NCI-H345 treated with DMSO at 0.1 percent for 48 hours (cell line): ENCODE measurements around the gene DNM3.
"Not testable (repeated sequence)": the region's sequence is repeated elsewhere in the genome, so short reads cannot be mapped to it uniquely, and the experiment has no call there.

ENCODE experiments used
- DNase-seq: peaks from one replicate; lab custom pipeline; 2025; ENCODE audit not compliant: unreplicated experiment; lab: John Stamatoyannopoulos, UW

DNM3 gene

GRCh38 chr1:172307508-172307907 is 466.2 kb downstream of the DNM3 start:
- not testable (repeated sequence) for DNase-seq

- DNase-seq = no peak
Measured at GRCh38 chr1:172308142-172308541, 466.8 kb downstream of the DNM3 start.

GRCh38 chr1:172308577-172308976 is 467.3 kb downstream of the DNM3 start:
- DNase-seq = no peak

- DNase-seq = no peak
Measured at GRCh38 chr1:172320733-172321132, 479.4 kb downstream of the DNM3 start.

- DNase-seq = no peak
Measured at GRCh38 chr1:172321451-172321850, 480.2 kb downstream of the DNM3 start.

- no peak for DNase-seq
Measured at GRCh38 chr1:172322219-172323061, 481.1 kb downstream of the DNM3 start.

GRCh38 chr1:172323686-172324085 is 482.4 kb downstream of the DNM3 start:
- DNase-seq = no peak

- no peak for DNase-seq
Measured at GRCh38 chr1:172324086-172324485, 482.8 kb downstream of the DNM3 start.

- DNase-seq = no peak
Measured at GRCh38 chr1:172324761-172325160, 483.5 kb downstream of the DNM3 start.

- no peak for DNase-seq
Measured at GRCh38 chr1:172325531-172325930, 484.2 kb downstream of the DNM3 start.

GRCh38 chr1:172326136-172326535 is 484.8 kb downstream of the DNM3 start:
- no peak for DNase-seq

GRCh38 chr1:172328266-172328665 is 487.0 kb downstream of the DNM3 start:
- no peak for DNase-seq

GRCh38 chr1:172332230-172332629 is 490.9 kb downstream of the DNM3 start:
- DNase-seq = no peak

GRCh38 chr1:172335377-172335776 is 494.1 kb downstream of the DNM3 start:
- DNase-seq = no peak

GRCh38 chr1:172338295-172338735 is 497.0 kb downstream of the DNM3 start:
- DNase-seq = peak; percentile 49

GRCh38 chr1:172339842-172340241 is 498.5 kb downstream of the DNM3 start:
- no peak for DNase-seq

GRCh38 chr1:172340520-172340919 is 499.2 kb downstream of the DNM3 start:
- no peak for DNase-seq

GRCh38 chr1:172341697-172342096 is 500.4 kb downstream of the DNM3 start:
- no peak for DNase-seq

- DNase-seq = no peak
Measured at GRCh38 chr1:172342584-172343239, 501.4 kb downstream of the DNM3 start.

- DNase-seq = no peak
Measured at GRCh38 chr1:172343240-172344160, 502.2 kb downstream of the DNM3 start.

GRCh38 chr1:172344444-172344843 is 503.1 kb downstream of the DNM3 start:
- DNase-seq = no peak
